NT2/D1 (cell line): ENCODE data around the gene UBXN6.

Experiments used
- DNase-seq: peaks from one replicate; pipeline ENCODE4 v3.0.0-alpha.2; 2011; ENCODE audit warnings: low read depth, low spot score
- H3K27me3 ChIP-seq: 2 replicates; pipeline ENCODE4 v1.6.0; 2011; ENCODE audit warnings: mild to moderate bottlenecking; ENCODE audit not compliant: insufficient read length, insufficient read depth
- H3K36me3 ChIP-seq: 2 replicates; pipeline ENCODE4 v1.6.1; 2011; ENCODE audit warnings: mild to moderate bottlenecking, low read length, mixed read lengths; ENCODE audit not compliant: insufficient read depth, insufficient read length
- H3K4me1 ChIP-seq: 2 replicates; pipeline ENCODE4 v1.5.1; 2011; ENCODE audit not compliant: insufficient read depth, insufficient read length
- H3K4me3 ChIP-seq: 2 replicates; pipeline ENCODE4 v1.5.1; 2011; ENCODE audit warnings: low read depth; ENCODE audit not compliant: insufficient read length
- H3K9ac ChIP-seq: 2 replicates; pipeline ENCODE4 v1.6.0; 2011; ENCODE audit warnings: low read depth; ENCODE audit not compliant: insufficient read length
- H3K9me3 ChIP-seq: 2 replicates; pipeline ENCODE4 v1.5.1; 2011; ENCODE audit warnings: mild to moderate bottlenecking, low read length; ENCODE audit not compliant: insufficient read depth
- SUZ12 ChIP-seq: IDR thresholded peaks from 2 replicates; pipeline ENCODE4 v1.6.1; 2011; ENCODE audit not compliant: insufficient read length, insufficient read depth; ENCODE audit errors: extremely low read depth
- YY1 ChIP-seq: IDR thresholded peaks from 2 replicates; pipeline ENCODE4 v1.6.1; 2011; ENCODE audit not compliant: insufficient read length, insufficient read depth
- ZNF274 ChIP-seq: IDR thresholded peaks from 2 replicates; pipeline ENCODE4 v1.6.1; 2011; ENCODE audit warnings: mild to moderate bottlenecking, low read depth, low read length

Gene UBXN6, protein sequence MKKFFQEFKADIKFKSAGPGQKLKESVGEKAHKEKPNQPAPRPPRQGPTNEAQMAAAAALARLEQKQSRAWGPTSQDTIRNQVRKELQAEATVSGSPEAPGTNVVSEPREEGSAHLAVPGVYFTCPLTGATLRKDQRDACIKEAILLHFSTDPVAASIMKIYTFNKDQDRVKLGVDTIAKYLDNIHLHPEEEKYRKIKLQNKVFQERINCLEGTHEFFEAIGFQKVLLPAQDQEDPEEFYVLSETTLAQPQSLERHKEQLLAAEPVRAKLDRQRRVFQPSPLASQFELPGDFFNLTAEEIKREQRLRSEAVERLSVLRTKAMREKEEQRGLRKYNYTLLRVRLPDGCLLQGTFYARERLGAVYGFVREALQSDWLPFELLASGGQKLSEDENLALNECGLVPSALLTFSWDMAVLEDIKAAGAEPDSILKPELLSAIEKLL

DNA sequence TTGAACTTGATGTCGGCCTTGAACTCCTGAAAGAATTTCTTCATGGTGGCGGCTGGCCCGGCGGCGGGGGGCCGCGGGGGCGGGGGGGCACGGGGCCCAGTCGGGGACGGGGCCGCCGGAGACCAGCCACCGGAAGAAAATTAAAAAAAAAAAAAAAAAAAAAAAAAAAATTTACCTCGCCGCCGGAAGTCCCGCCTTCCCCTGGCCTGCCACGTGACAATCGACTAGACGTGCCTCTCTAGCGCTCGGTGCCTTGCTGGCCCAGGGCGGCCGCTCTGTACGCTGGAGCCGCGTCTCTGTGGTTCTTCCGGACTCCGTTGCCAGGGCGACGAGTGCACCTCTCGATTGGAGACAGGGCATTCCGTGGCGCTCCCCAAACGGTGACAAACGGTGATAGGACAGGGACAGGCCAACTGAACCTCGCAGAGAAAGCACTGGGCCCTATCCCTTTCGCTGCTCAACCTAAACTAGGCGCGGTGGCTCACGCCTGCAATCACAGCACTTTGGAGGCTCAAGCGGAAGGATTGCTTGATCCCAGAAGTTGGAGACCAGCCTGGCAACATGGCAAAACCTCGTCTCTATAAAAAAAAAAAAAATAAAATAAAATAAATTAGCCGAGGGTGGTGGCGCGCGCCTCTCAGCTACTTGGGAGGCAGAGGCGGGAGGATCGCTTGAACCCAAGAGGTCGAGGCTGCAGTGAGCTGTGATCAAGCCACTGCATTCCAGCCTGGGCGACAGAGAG is at the start of gene UBXN6:
TSS of gene UBXN6 (minus strand) at position 141 of the 742 bp plus-strand sequence. CDS start at position 44, 97 bp downstream.
- Histone ChIP-seq H3K27me3 (no peaks in the 10 kb centered on the region), H3K36me3 (peaks cover 16% of the 10 kb centered on the region), H3K9me3 (no peaks in the 10 kb centered on the region), H3K4me1 (peaks cover 20% of the 10 kb centered on the region), H3K4me3 (peak within 1 kb of the TSS; percentile 80), H3K9ac (peak within 1 kb of the TSS; percentile 88)
- TF ChIP-seq YY1 (no peak), SUZ12 (no peak), ZNF274 (no peak)
- peak; percentile 97 for DNase-seq

DNA sequence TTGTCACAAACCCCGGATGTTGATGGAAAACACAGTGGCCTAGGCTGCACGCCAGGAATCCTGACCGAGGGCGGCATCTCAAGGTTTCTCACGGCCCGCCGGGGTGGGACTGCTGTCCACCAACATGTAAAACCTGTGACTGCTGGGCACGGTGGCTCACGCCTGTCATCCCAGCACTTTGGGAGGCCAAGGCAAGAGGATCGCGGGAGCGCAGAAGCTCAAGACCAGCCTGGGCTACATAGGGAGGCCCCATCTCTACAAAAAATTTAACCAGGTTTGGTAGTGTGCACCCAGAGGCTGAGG is 49.5 kb upstream of the UBXN6 start:
- DNase-seq, result no peak

DNA sequence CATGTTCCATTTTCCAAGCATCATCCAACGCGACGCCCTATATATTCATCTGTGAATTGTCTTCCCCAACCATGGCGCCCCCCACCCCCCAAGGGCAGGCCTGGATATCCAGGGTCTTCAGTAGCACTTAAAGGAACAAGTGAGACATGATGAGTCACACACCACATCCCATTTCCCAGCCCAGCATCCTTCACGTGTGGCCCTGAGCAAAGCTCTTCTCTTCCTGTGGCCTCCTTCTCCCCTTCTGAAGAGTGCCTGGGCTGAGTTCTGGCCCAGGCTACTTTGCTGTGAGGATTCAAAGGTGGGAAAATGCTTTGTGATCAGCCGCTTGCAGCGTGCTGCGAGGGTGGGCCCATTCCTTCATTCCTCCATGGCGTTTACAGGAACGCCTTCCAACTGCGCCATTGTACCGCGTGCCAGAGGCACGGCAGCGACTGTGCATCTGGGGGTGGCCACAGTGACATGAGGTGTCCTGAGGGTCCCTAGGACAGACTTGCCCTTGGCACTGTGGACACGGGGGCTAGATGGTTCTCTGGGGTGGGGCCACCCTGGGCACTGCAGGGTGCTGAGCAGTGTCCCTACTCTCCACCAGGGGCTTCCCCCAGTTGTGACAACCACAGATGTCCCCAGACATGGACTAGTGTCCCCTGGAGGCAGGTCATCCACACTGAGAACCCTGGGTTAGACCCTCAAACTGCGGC is 49.0 kb upstream of the UBXN6 start:
- TF ChIP-seq ZNF274 (no peak), YY1 (no peak), SUZ12 (no peak)
- Histone ChIP-seq H3K4me1 (peaks cover 14% of the 10 kb centered on the region), H3K4me3 (no peak overlapping the region), H3K9me3 (no peaks in the 10 kb centered on the region), H3K27me3 (peaks cover 7% of the 10 kb centered on the region), H3K9ac (no peak overlapping the region), H3K36me3 (peaks cover 68% of the 10 kb centered on the region)
- no peak for DNase-seq

More for the DNA sequence above, 49.5 kb upstream of the UBXN6 start:
- Histone ChIP-seq H3K4me1 (peaks cover 14% of the 10 kb centered on the region), H3K36me3 (peaks cover 63% of the 10 kb centered on the region), H3K27me3 (peaks cover 12% of the 10 kb centered on the region), H3K9me3 (no peaks in the 10 kb centered on the region), H3K4me3 (no peak overlapping the region), H3K9ac (no peak overlapping the region)
- TF ChIP-seq SUZ12 (no peak), YY1 (no peak), ZNF274 (no peak)

DNA sequence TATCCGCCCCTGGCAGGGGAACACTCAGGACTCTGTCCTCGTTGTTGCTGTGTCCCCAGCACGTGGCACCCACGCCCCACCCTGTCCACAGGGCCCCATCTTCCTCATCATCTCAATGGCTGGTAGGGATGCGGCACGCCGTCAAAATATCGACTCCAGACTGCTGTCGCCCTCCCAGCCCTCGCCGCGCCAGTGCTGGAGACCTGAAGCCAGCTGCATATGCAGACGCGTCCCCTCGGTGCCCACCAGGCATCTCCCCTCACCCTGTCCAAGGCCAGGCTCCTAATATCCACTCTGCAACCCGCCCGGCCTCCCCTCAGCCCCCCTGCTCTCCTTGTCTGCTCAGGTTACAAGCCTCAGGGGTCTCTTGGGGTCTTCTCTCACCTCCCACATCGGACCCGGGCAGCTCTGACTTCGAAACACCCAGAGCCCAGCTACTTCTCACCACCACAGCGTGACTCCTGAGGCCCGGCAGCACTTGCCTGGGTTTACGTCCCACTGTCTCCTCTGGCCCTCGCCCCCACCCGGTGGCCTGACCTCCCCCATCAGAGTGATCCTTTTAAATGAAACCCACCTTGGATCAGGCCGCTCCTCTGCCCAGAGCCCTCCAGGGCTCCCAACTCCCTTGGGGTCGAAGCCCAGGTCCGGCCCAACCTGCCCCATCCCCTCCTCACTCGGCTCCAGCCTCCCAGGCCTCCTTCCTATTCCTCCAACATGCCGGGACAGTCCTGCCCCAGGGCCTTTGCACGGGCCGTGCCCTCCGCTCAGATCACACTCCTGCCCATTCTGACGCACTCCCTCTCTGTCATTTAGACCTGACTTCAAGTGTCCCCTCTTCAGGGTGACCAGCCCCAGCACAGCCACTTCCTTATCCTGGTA is 48.2 kb upstream of the UBXN6 start:
- peaks cover 15% of the 10 kb centered on the region for H3K4me1 ChIP-seq
- no peak for DNase-seq
- peaks cover 76% of the 10 kb centered on the region for H3K36me3 ChIP-seq
- no peaks in the 10 kb centered on the region for H3K9me3 ChIP-seq
- peaks cover 4% of the 10 kb centered on the region for H3K27me3 ChIP-seq
- no peak overlapping the region for H3K4me3 ChIP-seq
- no peak for TF ChIP-seq YY1
- TF ChIP-seq SUZ12, result no peak
- no peak for TF ChIP-seq ZNF274
- H3K9ac ChIP-seq, result no peak overlapping the region

DNA sequence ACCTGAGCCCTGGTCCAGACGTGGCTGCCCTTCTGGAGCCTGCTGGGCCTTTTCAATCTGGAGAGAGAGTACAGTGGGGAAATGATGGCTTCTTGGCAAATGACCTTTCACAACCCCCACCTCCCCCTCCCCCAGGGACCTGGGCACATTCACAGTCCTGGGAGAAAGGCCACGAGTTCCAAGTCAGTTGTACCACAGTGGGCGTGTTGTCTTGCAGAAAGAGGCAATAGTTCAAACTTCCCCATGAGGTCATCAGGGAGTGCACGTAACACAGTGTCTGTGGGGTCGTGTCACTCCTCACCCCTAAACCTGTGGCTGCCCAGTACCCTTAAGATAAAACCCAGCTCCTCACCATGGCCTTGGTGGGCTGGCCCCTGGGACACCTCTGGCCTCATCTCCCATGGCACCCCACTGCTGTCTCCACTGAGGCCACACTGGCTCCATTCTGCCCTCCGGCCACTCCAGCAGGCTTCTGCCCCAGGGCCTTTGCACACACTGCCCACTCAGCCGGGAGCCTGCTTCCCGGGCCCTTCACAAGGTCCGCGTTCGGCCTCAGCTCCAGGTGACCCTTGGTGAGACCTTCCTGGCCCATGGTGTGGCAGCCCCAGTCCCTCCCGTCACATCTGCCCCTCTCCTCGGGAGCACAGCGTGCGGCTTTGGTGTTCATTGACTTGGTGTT is 47.4 kb upstream of the UBXN6 start:
- Histone ChIP-seq H3K9ac (no peak overlapping the region), H3K36me3 (peaks cover 82% of the 10 kb centered on the region), H3K9me3 (no peaks in the 10 kb centered on the region), H3K4me1 (peaks cover 15% of the 10 kb centered on the region), H3K27me3 (no peaks in the 10 kb centered on the region), H3K4me3 (no peak overlapping the region)
- no peak for DNase-seq
- no peak for TF ChIP-seq ZNF274
- no peak for TF ChIP-seq SUZ12
- no peak for TF ChIP-seq YY1

DNA sequence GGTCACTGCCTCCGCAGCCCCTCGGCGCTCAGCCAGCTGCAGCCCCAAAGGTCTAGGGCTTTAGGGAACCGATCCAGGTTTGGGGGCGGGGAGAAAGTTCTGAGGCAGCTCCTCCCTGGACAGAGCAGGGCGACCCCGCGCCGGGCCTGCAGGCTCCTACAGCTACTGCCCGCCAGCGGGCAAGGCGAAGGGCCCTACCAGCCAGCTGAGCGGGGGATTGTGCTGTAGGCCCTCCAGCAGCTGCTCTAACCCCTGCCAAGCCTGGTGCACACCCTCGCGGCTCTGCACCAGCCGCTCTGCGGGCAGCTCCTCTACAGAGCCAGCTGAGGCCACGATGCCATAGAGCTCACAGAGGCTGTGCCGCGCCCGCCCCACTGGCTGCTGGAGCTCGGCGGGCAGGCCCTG is 46.7 kb upstream of the UBXN6 start:
- no peaks in the 10 kb centered on the region for H3K27me3 ChIP-seq
- no peak overlapping the region for H3K4me3 ChIP-seq
- TF ChIP-seq ZNF274 (no peak), YY1 (no peak), SUZ12 (no peak)
- peak overlapping the region; percentile 6 for H3K9ac ChIP-seq
- peaks cover 15% of the 10 kb centered on the region for H3K4me1 ChIP-seq
- no peak for DNase-seq
- peaks cover 88% of the 10 kb centered on the region for H3K36me3 ChIP-seq
- H3K9me3 ChIP-seq, result no peaks in the 10 kb centered on the region
